OCI-LY3 (cell line): ENCODE measurements around the gene FITM2.

Source experiments
- EZH2phosphoT487 ChIP-seq: fragments of 200-600 bp; shearing (Covaris generic); IDR thresholded peaks from 2 replicates; pipeline ENCODE4 v1.6.1; 2018; ENCODE audit warnings: antibody characterized with exemption, mixed run types, low read depth
- TF ChIP-seq, protein P1 (sequence below): fragments of 200-600, 300-600 bp; sonication (generic); IDR thresholded peaks from 2 replicates; pipeline ENCODE4 v1.5.1; 2014; ENCODE audit warnings: antibody characterized with exemption, low read length, low read depth

DNA sequence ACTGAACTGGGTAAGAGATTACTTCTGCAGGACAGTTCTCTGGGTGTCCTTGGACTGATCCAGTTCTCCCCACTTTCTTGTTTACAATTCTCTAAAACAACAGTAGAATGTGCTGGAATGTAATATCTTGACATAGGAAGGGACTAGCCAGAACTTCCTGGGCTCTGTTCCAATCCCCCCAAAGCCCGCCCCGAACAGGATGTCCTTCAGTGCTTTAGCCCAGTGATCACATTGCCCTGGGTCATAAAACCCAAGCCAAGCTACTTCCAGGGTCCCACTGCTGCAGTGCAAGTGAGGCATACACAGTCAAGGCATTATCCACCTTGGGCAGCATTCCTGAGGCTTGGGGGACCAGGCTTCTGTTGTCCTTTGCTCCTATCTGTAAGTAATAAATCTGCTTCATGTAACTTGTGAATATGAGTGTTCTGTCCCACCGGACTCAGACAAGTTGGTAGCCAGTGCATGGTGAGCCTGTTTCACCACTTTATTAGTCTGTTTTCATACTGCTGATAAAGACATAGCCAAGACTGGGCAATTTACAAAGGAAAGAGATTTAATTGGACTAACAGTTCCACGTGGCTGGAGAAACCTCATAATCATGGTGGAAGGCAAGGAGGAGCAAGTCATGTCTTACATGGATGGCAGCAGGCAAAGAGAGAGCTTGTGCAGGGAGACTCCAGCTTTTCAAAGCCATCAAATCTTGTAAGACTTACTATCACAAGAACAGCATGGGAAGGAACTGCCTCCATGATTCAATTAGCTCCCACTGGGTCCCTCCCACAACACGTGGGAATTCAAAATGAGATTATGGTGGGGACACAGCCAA lies 23.5 kb downstream of the FITM2 start:
- TF ChIP-seq, protein P1, sequence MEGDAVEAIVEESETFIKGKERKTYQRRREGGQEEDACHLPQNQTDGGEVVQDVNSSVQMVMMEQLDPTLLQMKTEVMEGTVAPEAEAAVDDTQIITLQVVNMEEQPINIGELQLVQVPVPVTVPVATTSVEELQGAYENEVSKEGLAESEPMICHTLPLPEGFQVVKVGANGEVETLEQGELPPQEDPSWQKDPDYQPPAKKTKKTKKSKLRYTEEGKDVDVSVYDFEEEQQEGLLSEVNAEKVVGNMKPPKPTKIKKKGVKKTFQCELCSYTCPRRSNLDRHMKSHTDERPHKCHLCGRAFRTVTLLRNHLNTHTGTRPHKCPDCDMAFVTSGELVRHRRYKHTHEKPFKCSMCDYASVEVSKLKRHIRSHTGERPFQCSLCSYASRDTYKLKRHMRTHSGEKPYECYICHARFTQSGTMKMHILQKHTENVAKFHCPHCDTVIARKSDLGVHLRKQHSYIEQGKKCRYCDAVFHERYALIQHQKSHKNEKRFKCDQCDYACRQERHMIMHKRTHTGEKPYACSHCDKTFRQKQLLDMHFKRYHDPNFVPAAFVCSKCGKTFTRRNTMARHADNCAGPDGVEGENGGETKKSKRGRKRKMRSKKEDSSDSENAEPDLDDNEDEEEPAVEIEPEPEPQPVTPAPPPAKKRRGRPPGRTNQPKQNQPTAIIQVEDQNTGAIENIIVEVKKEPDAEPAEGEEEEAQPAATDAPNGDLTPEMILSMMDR = no peak
- TF ChIP-seq EZH2phosphoT487 = no peak
